Esophagus (tissue), 2 donors: ENCODE measurements around the gene CNGA2. TPM values are rescaled to one million over a fixed set of nuclear protein-coding genes. Genes with fewer than 3 reads are reported as not detected.
A peak's percentile ranks its signal among the peaks of the same experiment; 100 is the strongest.

ENCODE experiments used
- H3K27ac ChIP-seq, 2 donors: one replicate each; pipeline ENCODE4 v1.5.1; 2013; ENCODE audit warnings: low read depth in 2 of 2, mild to moderate bottlenecking in 2 of 2, inconsistent platforms in 1 of 2, low read length in 1 of 2, moderate library complexity in 1 of 2
- H3K27me3 ChIP-seq, 2 donors: one replicate each; pipeline ENCODE4 v1.6.1; 2013; ENCODE audit warnings: low read length in 2 of 2, control low read depth in 1 of 2, mild to moderate bottlenecking in 1 of 2; ENCODE audit not compliant: insufficient read depth in 2 of 2, control insufficient read depth in 1 of 2
- H3K36me3 ChIP-seq, 2 donors: one replicate each; pipeline ENCODE4 v1.6.1; 2013; ENCODE audit warnings: low read length in 1 of 2; ENCODE audit not compliant: control insufficient read depth in 2 of 2, insufficient read depth in 2 of 2
- H3K4me1 ChIP-seq, 2 donors: one replicate each; pipeline ENCODE4 v1.6.1; 2013; ENCODE audit warnings: low read length in 1 of 2; ENCODE audit not compliant: control insufficient read depth in 2 of 2, insufficient read depth in 2 of 2
- H3K4me3 ChIP-seq, 2 donors: one replicate each; pipeline ENCODE4 v1.5.1; 2013; ENCODE audit warnings: low read length in 2 of 2, mild to moderate bottlenecking in 2 of 2, low read depth in 1 of 2, moderate library complexity in 1 of 2
- H3K9me3 ChIP-seq, 2 donors: one replicate each; pipeline ENCODE4 v1.6.1; 2013; ENCODE audit warnings: mild to moderate bottlenecking in 2 of 2, low read depth in 1 of 2, low read length in 1 of 2, moderate library complexity in 1 of 2; ENCODE audit not compliant: control insufficient read depth in 2 of 2, insufficient read depth in 1 of 2
- WGBS, 2 donors: extraction: QIAGEN DNeasy Blood & Tissue Kit; methylation state at CpG; one replicate each; pipeline ENCODE4 v1.1.7; 2013; 5-methylcytosine and 5-hydroxymethylcytosine counted together
- polyA plus RNA-seq, 2 donors: library from polyadenylated mRNA; stranded (reverse); fragments of 200-250 nt; gene quantifications; one replicate each; pipeline ENCODE4 v1.2.3, GENCODE V29; 2013
- donor health status: healthy with polysubstance abuse.
- donor health status: Bipolar disorder and iron deficiency.

CNGA2 gene
- polyA plus RNA-seq, 2 donors, result not detected

DNA sequence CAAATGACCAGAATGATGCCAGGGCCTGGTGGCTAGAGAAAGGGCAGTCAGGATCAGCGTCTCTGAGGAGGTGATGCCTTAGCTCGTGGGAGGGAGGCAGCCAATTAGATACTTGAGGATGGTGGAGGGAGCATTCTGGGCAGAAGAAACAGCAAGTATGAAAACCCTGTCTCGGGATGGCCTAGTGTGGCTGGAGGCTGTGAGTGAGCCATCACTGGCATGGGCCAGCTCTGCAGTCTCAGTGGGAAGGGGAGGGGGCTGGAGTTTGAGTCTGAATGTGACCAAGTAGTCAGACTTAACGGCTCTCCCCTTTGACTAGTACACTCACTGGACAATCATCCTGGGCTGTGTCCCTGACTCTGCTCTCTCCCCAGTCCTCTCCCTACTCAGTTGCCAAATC lies 7.1 kb downstream of the CNGA2 start:
- no peaks in the 10 kb centered on the region for H3K27me3 ChIP-seq
- no peaks in the 10 kb centered on the region for H3K9me3 ChIP-seq
- WGBS, 2 donors, result 76 to 89% methylated on average over 4 of the region's 4 CpGs
- no peak overlapping the region for H3K4me3 ChIP-seq
- H3K36me3 ChIP-seq, result no peaks in the 10 kb centered on the region
- H3K27ac ChIP-seq, result no peak overlapping the region
- H3K4me1 ChIP-seq, result no peaks in the 10 kb centered on the region

DNA sequence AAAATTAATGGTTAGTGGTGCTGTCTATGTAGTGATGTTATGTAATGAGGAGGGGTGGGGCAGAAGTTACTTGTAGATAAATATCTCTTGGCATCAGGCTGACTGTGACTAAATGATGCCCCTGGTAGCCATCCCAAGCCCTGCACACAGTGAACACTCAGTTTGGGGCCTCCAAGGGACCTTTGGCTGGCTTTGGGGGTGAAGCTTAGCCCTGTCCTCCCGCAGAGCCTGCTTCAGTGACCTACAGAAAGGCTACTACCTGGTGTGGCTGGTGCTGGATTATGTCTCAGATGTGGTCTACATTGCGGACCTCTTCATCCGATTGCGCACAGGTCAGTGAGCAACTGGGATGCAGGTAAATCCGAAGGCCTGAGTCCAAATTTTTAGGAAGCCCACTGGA lies 7.8 kb downstream of the CNGA2 start:
- Histone ChIP-seq H3K4me1 (no peaks in the 10 kb centered on the region), H3K9me3 (no peaks in the 10 kb centered on the region), H3K36me3 (no peaks in the 10 kb centered on the region), H3K27ac (no peak overlapping the region), H3K4me3 (no peak overlapping the region), H3K27me3 (no peaks in the 10 kb centered on the region)
- 88 to 90% methylated on average over 5 of the region's 5 CpGs for WGBS, 2 donors

DNA sequence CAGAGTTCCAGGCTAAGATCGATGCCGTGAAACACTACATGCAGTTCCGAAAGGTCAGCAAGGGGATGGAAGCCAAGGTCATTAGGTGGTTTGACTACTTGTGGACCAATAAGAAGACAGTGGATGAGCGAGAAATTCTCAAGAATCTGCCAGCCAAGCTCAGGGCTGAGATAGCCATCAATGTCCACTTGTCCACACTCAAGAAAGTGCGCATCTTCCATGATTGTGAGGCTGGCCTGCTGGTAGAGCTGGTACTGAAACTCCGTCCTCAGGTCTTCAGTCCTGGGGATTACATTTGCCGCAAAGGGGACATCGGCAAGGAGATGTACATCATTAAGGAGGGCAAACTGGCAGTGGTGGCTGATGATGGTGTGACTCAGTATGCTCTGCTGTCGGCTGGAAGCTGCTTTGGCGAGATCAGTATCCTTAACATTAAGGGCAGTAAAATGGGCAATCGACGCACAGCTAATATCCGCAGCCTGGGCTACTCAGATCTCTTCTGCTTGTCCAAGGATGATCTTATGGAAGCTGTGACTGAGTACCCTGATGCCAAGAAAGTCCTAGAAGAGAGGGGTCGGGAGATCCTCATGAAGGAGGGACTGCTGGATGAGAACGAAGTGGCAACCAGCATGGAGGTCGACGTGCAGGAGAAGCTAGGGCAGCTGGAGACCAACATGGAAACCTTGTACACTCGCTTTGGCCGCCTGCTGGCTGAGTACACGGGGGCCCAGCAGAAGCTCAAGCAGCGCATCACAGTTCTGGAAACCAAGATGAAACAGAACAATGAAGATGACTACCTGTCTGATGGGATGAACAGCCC lies 9.3 kb downstream of the CNGA2 start:
- Histone ChIP-seq H3K27ac (no peak overlapping the region), H3K4me1 (no peaks in the 10 kb centered on the region), H3K27me3 (no peaks in the 10 kb centered on the region), H3K4me3 (no peak overlapping the region), H3K9me3 (no peaks in the 10 kb centered on the region), H3K36me3 (no peaks in the 10 kb centered on the region)
- 90 to 96% methylated on average over 21 of the region's 21 CpGs for WGBS, 2 donors

DNA sequence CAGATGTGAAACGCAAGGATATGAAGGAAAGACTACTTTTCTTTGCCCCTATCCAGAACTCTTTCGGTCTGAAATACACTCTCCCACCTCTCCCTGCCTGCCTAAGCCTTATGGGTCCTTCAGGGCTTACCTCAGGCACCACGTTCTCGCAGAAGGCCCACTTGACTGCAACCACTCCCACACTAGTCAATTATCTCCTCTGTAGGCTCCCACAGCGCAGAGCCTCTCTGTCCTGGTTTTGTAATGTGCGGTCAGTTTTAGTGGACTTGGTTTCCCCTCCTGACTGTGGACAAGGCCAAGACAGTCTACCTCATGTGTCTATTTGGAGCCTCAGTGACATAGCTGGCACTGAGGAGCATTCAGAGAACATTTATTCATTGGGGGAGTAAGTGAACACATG lies 11.1 kb downstream of the CNGA2 start:
- H3K27ac ChIP-seq, result no peak overlapping the region
- H3K4me3 ChIP-seq, result no peak overlapping the region
- H3K27me3 ChIP-seq, result no peaks in the 10 kb centered on the region
- H3K9me3 ChIP-seq, result no peaks in the 10 kb centered on the region
- no peaks in the 10 kb centered on the region for H3K4me1 ChIP-seq
- H3K36me3 ChIP-seq, result no peaks in the 10 kb centered on the region
- 74 to 92% methylated on average over 6 of the region's 6 CpGs for WGBS, 2 donors

DNA sequence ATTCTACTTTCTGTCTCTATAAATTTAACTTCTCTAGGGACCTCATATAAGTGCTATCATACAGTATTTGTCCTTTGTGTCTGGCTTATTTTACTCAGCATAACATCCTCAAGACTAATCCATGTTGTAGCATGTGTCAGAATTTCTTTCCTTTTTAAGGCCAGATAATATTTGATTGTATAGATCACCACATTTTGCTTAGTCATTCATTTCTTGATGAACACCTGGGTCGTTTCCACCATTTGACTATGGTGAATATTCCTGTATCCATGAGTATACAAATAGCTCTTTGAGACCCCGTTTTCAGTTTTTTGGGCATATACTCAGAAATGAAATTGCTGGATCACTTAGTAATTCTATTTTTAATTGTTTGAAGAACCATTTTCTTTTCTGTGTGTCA lies 12.0 kb downstream of the CNGA2 start:
- WGBS, 2 donors, result 44 to 55% methylated on average over 2 of the region's 2 CpGs
- no peak overlapping the region for H3K4me3 ChIP-seq
- H3K27ac ChIP-seq, result no peak overlapping the region
- H3K36me3 ChIP-seq, result no peaks in the 10 kb centered on the region
- H3K9me3 ChIP-seq, result no peaks in the 10 kb centered on the region
- H3K27me3 ChIP-seq, result no peaks in the 10 kb centered on the region
- no peaks in the 10 kb centered on the region for H3K4me1 ChIP-seq

DNA sequence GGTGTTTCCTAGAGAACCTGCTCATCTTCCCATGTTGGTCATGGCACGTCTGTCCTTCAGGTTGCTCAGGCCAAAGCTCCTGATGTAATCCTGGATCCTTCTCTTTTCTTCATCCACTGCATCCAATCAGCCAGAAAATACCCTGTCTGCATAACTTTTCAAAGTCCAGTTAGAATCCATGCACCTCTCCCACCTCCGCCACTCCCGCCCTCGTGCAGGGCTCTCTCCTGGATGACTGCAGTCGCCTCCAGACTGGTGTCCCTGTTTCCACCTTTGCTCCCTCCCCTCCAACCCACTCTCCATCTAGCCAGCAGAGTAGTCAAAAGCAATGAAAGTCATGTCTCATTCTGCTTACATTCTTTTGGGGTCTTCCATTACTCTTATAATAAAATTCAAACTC lies 16.0 kb downstream of the CNGA2 start:
- WGBS, 2 donors, result 92 to 96% methylated on average over 5 of the region's 5 CpGs
- H3K4me1 ChIP-seq, result no peaks in the 10 kb centered on the region
- no peaks in the 10 kb centered on the region for H3K9me3 ChIP-seq
- no peaks in the 10 kb centered on the region for H3K36me3 ChIP-seq
- no peak overlapping the region for H3K27ac ChIP-seq
- no peaks in the 10 kb centered on the region for H3K27me3 ChIP-seq
- H3K4me3 ChIP-seq, result no peak overlapping the region

DNA sequence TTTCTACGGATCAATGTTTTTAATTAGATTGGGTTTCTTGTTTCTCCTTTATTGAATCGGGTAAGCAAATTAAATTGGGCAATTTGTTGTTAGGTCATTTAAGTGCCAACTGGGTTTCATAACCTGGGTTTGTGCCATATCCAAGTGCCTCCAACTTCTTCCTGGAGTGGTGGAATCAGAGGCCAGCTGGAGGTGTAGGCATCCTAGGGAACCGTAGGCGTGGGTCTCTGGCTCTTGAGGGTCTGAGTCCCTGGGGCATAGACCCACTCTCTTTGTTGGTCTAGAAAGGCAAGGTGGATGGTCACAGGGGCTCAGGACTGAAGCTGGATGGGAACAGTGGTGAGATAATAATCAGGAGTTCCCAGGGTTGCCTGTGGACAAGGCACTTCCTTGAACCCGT lies 18.3 kb downstream of the CNGA2 start:
- Histone ChIP-seq H3K9me3 (peaks cover 0 to 2% of the 10 kb centered on the region in 2 donors), H3K4me1 (no peaks in the 10 kb centered on the region), H3K27ac (no peak overlapping the region), H3K4me3 (no peak overlapping the region), H3K27me3 (no peaks in the 10 kb centered on the region), H3K36me3 (no peaks in the 10 kb centered on the region)
- WGBS, 2 donors, result 42 to 59% methylated on average over 5 of the region's 5 CpGs

DNA sequence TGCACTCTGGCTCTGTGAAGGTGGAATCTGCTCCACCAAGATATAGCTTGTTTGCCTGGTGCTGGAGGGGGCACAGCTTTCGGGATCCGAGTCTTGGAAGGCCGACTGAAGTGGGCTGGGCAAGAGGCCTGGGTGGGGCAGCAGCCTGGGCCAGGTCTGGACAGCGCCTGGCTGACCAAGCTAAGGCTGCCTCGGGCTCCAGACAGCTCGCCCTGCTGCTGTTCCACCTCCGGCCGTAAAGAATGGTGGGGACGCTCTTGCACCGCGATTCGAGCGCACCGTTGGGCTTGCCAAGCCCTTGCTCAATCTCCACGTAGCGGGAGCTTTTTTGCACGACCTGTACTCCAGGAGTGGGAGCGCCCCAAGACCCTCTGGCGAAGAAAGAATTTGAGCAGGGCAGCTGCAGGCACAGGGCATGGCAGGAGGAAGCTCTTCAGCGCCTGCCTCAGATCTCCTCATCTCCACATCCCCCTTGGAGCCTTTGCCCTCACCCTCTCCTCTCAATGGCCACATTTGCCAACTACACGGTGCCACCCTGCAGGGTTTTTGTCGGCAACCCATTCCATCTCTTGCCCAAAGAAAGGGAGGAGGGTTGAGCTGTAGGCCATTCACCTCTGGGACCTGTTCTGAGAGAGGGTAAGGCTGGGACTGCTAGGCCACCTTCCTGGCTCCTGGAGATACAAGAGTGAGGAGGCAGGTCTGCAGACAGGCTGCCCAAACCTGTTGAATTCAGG lies 18.9 kb downstream of the CNGA2 start:
- 7 to 12% methylated on average over 22 of the region's 22 CpGs for WGBS, 2 donors

DNA sequence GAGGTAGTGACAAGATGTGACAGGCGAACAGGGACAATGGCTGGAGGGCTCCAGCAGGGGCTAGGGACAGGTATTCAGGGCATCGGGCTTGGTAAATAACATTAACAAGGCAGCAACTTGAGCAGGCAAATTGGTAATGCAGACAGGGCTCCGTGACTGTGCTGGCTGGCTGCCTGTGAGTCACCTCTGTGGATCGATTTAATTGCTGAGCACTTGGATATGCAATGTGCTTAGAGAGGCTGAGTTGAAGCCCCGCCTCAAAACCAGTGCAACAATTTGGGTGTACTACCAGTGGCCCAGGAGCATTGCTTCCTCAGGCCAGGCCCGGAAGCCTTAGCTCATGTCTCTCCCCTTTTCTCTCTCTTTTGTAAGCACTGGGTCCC lies 19.5 kb downstream of the CNGA2 start:
- Histone ChIP-seq H3K9me3 (peaks cover 0 to 2% of the 10 kb centered on the region in 2 donors), H3K36me3 (no peaks in the 10 kb centered on the region), H3K4me1 (no peaks in the 10 kb centered on the region), H3K27ac (peak overlapping the region; percentile 23 to 45), H3K27me3 (no peaks in the 10 kb centered on the region), H3K4me3 (no peak overlapping the region)
- 44 to 50% methylated on average over 6 of the region's 6 CpGs for WGBS, 2 donors

More for the DNA sequence above, 18.9 kb downstream of the CNGA2 start:
- Histone ChIP-seq H3K27ac (peak overlapping the region in 1 of 2 donors; percentile 23), H3K9me3 (peaks cover 0 to 2% of the 10 kb centered on the region in 2 donors), H3K4me1 (no peaks in the 10 kb centered on the region), H3K4me3 (peak overlapping the region in 1 of 2 donors; percentile 9), H3K36me3 (no peaks in the 10 kb centered on the region), H3K27me3 (no peaks in the 10 kb centered on the region)
